Activated naive CD4-positive, alpha-beta T cell treated with anti-CD3 and anti-CD28 coated beads, Interleukin-2, amount 50 U/mL, for 16 hours (primary cell): ENCODE results near the gene ZBTB7B.

Source experiments
- DNase-seq: peaks from one replicate; pipeline ENCODE4 v3.0.0-alpha.2; 2020

The ZBTB7B gene

DNA sequence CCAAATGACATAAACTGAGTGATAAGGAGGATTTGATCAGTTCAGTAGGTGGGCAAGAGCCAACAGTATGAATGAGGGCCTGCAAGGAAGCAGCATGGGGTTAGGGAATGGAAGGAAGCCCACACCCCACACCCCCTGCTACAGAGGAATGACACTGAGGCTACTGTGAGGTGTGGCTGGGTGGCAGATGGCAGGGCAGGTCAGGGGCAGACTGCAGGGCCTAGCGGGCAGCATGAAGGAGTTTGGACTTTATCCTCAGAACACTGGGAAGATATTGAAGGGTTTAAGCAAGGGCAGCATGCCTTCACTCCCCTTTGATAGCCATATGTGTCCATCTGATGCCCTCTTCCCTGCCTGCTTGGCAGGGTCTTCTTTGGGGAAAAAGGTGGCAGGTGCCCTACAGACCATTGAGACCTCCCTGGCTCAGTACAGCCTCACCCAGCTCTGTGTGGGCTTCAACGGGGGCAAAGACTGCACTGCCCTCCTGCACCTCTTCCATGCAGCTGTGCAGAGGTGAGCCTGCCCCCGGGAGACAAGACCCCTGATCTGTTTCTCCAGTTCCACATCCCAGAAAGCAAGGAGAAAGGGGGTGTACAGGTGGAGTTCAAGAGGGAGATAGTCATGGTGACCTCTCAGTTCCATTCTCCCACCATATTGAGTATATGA lies 13.3 kb upstream of the ZBTB7B start:
- no peak for DNase-seq

DNA sequence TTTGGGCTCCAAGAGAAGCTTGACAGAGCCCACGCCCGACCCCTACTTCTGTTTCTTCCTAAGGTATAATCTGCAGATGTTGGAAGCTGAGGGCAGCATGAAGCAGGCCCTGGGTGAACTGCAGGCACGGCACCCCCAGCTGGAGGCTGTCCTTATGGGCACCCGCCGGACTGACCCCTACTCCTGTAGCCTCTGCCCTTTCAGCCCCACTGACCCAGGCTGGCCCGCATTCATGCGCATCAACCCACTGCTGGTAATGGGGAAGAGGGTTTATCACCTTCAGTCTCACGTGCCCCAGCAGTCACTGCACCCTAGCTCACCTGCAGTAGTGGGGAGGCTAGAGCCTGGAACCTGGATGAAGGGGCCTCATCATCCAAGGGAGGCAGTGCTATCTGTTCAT lies 12.3 kb upstream of the ZBTB7B start:
- DNase-seq = no peak

DNA sequence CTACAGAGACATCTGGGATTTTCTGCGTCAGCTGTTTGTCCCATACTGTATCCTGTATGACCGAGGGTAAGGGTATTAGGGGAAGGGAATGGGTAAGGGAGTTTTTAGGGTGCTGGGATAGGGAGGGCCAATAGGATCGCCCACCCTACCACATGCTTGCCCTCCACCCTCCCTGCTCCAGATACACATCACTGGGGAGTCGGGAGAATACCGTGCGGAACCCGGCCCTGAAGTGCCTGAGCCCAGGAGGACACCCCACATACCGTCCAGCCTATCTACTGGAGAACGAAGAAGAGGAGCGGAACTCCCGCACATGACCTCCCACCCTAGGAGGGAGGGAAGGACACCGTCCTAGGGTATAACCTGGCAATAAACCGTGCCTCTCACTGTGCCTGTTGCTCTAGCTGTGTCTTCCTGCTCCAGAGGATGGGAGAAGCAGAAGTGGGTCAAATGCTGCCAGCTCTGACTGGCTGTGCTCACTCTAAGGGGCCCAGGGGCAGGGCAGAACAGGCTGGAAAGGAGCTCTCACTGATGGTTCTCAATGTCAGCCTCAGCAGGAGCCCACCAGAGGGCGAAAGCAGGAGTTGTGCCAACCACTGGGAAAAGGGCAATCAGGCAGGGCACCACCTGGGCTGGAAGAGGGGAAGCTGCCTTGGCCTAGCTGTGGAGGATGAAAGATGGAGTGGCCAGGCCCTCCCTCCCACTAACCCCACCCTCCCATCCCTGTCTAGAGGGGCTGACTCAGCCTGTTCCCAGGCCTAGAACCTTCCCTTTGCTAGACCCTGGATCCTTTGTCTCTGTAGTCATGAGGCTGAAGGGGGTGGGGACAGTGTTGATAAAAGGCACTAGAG lies 9.7 kb upstream of the ZBTB7B start:
- DNase-seq = no peak

DNA sequence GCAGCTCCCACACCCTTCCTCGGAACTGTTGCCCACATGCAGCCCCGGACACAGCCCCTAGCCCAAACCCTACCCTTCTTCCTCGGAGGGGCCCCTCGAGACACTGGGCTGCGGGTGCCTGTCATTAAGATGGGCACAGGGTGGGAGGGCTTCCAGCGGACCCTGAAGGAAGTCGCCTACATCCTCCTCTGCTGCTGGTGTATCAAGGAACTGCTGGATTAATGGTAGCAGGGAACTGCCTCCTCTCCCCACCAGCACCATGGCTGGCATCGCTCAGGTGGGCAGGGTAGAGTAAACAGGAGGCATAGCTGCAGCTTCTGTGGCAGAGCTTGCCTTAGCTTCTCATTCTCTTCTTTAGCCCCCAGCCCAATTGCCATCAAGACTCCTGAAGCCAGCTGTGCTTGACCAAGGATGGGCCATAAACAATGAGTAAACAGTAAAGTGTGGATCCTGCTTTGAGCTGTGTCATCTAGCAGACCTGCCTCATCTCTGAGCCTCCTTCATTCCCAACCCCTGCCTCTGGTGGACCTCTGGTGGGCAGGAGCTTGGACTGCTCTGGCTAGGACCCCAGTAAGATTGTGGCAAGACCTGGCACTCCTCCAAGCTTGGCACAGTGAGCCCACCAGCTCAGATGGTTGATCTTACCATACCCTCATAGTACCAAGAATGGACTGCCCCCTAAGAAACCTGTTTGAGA lies 8.9 kb upstream of the ZBTB7B start, which contains the start of gene LENEP:
LENEP (plus strand) TSS at position 15 of the 697 bp plus-strand sequence; CDS start at position 37, 22 bp downstream.
- DNase-seq = no peak

DNA sequence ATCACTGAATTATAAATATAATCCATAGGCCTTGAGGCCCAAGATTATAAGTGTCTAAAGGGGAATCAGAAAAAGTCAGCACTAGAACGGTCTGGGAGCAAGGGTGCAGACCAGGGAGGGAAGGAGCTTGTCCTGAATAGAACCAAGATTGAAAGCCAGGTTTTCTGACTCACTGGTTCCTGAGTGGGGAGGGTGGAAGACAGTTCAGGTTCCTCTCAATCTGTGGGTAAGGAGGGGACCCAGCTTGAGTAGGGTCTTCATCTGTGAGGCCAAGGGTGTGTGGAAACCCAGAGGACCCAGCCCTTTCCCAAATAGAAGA lies 8.4 kb upstream of the ZBTB7B start:
- DNase-seq = no peak

DNA sequence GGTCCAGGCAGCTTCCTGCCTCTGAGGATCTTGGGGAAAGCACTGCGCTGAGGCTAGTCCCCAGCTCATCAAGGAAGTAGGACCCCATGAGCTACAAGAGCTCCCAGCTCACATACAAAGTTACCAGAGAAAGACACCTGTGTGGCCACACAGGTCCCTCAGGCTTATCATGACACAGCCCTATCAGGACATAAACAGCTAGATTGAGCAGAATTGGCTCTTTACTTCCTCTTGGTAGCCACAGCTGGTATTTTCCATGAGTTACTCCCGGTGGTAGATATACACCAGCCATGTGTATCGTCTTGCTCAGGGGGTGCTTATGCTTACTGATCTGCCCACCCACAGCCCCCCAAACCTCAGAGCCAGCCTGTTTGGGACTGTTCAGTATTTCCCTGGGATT lies 8.0 kb upstream of the ZBTB7B start:
- no peak for DNase-seq

DNA sequence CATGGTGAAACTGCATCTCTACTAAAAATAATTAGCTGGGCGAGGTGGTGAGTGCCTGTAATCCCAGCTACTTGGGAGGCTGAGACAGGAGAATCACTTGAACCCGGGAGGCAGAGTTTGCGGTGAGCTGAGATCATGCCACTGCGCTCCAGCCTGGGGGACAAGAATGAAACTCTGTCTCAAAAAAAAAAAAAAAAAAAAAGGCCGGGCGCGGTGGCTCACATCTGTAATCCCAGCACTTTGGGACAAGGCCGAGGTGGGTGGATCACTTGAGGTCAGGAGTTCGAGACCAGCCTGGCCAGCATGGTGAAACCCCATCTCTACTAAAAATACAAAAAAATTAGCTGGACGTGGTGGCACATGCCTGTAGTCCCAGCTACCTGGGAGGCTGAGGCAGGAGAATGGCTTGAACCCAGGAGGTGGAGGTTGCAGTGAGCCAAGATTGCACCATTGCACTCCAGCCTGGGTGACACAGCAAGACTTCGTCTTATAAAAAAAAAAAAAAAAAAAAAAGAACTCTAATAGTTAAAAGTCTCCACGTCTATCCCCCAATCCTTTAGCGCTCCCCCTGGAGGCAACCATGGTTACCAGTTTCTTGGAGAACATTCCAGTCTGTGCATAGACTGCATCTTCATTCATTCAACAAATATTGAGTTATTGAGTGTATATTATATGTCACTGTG lies 7.2 kb upstream of the ZBTB7B start:
- peak; percentile 9 for DNase-seq

DNA sequence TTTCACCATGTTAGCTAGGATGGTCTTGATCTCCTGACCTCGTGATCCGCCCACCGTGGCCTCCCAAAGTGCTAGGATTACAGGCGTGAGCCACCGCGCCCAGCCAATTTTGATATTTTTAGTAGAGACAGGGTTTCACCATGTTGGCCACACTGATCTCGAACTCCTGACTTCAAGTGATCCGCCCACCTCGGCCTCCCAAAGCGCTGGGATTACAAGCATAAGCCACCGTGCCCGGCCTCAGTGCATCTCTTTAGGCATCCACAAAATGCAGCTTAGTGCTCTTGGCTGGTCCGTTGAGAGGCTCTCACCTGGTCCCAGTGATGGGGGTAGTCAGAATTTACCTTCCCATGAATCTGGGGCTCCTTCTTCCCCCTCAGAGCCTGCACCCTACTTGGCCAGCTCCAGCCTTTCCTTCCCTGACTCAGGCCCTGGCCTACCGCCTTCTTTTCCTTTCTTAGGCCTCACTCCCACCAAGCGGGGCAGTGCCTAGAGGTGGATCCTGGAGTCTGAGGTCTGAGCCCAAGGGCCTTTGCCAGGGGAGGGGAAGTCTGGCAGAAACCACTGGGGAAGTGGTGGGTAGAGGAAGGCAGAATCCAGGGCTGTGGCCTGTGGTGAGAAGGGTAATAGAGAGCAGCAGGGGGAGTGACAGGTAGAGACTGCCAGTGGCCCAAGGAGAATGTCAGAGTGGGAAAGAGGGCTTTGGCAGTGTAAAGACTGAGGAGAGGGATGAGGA lies 5.5 kb upstream of the ZBTB7B start:
- peak; percentile 5 for DNase-seq

DNA sequence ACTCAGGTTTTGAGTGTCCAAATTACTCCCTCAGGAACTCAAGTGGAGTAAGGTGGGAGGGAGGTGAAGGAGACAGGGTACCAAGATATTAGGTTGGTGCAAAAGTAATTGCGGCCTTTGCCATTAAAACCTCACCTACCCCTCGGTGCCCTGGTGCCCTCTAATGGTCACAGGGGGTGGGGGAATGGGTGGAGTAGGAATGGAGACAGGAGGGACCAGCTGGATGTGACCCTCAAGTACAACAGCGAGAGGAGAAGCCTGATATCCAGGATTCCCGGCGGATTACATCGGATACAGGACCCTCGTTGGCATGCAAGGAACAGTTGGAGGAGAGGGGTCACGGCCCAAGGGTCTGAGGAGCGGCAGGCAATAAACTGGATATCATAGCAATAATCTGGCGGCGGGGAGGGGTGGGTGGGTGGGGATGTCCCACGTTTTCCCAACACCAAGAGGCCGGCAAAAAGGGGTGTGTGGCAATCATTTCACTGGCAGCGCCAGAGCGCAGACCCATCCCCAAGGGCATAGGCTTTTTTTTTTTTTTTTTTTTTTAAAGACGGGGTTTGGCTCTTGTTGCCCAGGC lies 4.3 kb upstream of the ZBTB7B start:
- DNase-seq = peak; percentile 6

DNA sequence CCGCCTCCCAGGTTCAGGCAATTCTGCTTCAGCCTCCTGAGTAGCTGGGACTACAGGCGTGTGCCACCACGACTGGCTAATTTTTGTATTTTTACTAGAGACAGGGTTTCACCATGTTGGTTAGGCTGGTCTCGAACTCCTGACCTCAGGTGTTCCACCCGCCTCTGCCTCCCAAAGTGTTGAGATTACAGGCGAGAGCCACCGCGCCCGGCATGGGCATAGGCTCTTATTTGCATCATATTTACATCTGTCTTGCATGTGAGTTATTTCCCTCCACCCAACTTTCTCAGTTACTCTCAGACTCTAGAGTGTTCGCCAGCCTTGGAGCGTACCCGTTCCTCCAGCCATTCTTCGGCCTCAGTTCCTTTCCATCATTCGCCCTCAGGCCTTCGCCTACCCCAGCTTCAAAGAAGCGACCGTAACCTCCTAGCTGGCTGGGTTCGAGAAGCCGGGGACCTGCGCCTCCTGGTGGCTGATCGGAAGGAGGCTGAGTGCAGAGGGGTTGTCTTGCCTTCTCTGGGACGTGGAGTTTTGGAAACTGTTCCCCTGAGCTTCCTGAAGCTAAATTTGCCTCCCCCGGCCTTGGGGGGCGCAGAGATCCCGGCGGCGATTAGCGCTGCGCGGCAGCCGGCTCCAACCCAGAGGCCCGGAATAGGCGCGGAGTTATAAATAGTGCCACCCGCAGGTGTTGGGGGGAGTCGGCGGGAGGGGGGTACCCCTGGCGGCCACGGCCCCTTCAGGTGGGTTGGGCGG lies 3.6 kb upstream of the ZBTB7B start:
- peak; percentile 77 for DNase-seq

DNA sequence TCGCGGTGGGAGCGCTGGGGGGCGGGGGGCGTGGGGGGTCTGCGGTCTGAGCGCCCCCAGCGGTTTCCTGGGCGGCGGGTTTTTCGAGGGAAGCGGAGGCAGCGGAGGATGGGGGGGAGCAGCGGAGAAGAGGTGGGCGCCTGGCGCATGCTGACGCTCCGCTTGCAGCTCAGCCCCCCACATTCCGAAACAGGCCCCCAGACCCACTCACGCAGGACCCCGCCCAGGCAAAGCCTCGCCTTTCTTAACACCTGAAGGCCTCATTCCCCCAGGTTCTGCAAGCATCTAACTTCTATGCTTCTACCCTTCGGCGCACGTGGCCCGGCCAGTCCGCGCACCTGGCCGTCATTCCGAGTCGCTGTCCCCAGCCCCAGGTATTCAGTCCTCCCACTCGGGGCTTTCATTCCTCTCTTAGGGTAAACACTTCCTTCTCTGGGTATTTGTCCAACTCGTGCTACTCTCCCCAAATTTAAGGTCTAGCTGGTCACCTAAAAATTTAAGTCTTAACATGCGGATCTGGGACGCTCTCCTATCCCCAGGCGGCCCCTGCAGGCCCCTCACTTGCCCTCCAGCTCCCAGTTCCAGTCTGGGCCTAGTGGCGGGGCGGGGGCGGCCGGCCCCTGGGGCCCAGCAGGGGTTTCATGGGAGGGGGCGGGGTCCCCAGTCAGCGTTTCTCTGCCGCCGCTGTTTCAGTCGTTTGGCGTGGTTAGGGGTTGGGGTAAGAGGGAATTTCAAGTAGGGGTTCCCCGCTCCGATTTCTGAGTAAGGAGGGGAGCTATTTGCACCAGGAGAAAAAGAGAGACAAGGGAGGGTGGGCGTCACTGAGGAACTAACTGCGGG lies 2.8 kb upstream of the ZBTB7B start:
- peak; percentile 61 for DNase-seq

DNA sequence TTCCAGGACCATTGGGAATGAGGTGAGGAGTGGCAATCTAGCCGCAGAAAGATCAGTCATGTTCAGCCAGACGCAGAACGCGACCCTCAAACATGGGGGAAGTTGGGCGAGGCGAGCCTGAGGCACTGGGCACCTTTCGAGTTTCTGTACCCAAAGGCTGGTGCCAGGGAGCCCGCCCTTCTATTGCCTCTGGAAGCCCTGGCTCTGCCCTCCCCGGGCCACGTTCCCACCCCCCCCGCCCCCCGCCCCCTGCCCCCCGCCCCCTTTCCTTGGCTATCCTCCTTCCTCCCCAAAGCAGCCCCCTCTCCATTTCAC lies 2.2 kb upstream of the ZBTB7B start:
- DNase-seq = no peak

DNA sequence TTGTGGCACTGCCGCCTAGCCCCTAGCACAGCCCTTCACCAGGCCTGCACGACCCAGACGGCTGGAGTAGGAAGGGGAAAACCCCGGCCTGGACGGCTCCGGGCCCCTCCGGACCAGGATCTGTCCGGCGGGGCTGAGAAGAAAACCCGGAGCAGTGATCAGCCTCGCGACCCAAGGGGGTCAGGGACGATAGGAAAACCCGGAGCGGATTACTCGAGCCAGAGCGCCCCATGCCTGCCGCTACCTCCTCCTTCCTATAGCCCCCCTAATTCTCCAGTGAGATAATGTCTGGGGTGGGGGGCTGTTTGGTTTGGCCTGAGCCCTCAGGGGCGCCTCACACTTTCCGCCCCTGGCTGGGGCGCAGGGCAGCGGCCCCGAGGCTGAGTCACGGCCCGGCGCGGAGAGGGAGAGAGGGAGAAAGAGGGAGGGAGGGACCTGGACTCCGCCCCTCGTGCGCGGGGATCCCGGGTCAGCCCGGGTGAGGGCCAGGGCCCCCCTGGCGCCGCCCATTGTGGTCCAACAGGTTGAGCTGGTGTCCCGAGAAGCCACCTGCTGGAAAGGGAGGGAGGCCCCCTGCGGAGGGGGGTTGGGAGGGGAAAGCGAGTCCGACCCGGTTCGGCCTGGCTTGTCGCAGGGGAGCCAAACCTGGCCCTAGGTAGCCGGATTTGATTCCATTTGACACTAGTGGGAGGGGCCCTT lies 1.7 kb upstream of the ZBTB7B start:
- DNase-seq = peak; percentile 77

DNA sequence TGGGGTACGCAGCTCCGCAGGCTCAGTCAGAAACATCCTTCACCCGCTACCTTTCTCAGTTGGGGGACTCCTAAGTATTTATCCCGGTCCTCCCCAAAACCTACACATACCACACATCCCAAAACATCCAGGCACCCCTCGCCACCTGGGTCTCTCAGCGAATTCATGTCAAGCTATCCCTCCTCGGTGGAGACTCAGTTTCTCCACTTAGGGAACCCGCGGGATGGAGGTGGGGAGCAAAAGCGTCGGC lies 1.3 kb upstream of the ZBTB7B start:
- no peak for DNase-seq

DNA sequence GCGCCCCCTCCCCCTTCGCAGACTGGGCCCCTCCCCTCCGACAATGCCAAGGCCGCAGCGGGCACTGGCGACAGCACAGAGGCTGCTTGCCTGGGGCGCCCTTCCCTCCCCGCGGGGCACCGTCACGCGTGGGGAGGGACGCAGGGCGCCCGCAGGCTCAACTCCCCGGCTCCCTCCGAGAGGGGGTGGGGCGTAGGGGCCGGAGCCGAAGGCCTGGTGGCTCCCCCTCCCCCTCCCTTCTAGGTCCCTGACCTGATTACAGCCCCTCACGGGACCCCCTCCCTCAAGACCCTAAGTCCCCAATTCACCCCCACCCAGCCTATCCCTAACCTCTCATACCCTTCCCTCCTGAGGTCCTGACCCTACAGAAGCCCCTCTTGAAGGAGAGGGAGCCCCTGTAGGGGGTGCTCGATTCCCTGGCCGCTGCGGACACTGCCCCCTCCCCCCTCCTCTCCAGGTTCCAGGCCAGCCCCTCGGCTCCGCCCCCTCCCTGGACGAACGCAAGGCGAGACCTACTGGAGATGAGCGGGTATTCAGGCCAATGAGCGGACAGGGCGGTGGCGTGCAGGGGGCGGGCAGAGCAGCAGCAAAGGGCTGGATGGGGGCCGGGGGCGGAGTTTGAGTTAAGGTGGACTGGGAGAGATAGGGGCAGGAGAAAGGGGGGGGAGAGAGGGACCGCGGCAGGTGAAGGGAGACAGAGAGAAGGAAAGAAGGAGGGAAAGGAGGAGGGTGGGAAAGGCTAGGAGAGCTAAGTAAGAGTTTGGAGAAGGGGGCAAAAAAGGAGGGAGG lies 733 bp upstream of the ZBTB7B start:
- peak; percentile 99 for DNase-seq

DNA sequence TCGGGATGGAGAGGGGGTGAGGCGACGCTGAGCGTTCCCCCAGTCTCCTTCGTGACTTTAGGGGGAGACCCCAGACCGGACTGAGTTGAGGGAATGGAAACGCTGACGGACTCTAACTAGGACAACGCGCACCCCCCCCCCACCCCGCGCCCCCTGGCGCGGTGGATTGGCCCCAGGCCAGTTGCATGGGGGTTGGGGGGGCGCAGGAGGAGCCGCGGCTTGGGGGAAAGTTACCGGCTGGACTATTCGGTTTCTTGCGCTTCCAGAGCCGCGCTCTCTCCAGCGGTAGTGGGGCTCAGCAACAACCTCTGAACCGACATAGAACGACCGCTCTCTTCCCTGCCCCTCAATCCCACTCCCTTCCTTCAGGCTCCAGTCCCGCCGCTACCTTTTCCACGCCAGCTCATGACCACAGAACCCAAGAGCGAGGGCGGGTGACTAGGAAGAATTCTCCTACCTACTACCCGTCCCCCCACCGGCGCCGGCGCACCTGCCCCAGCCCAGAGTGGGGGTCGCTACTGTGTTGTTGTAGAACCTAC lies 694 bp downstream of the ZBTB7B start:
- peak; percentile 35 for DNase-seq

DNA sequence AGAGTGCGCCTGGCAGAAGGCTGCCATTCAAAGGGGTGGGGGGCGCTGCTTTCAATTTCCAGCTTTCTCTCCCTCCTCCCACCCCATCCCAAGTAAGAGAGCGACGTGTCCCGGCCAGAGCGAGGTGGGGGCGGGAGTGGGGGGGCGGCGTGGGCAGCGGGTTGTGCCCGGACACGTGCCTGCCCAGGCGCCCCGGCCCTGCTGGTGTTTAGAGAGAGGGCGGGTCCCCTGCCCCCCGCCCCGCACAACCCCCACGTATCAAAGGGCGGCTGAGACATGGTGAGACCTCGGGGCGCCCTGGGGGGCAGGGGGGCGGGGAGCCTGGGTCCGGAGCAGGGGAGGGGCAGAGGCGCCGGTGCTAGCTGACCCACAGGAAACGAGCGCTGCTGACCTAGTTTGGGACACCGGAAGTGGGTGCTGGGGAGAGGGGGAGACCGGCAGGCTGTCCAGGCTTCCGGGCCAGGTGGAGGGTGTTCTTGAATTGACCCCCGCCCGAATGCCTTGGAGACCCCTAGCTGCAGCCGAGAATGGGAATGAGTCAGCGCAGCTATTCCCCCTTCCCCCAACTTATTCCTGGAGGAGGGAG lies 1.3 kb downstream of the ZBTB7B start:
- DNase-seq = no peak

DNA sequence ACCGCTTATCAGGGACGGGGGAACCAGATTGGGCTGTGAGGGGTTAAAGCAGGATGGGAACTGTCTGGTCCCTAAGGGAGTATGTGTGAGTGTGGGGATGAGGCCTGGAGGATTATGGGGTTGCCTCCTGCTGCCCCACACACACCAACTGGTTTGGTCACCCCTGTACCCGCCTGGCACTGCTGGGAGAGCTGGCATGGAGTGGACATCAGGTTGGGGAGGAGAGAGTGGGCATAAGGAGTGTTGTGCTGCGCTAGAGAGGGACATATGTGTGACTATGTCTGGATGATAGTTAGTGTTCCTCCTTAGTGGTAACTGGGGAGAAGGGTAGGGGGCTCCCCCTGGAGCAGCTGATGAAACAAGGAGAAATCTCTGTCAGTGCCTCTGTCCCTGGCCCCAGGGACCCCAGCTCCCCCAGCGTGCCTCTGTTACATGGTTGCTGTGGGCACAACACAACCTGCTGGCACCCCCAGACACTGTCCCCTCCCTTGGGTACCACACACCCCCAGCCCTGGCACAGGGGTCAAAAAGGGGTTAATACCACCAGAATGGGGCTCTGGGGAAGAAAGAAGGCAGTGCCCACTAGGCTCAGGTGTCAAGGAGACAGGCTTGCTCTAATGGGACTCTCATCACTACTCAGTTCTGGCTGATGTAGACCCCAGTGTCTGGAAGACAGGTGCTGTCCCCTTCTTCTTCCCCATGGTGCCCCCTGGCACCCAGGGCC lies 1.9 kb downstream of the ZBTB7B start:
- DNase-seq = peak; percentile 21
